ENCODE measurements around the gene KIAA1217. TPM values are rescaled to one million over a fixed set of nuclear protein-coding genes. Genes with fewer than 3 reads are reported as not detected.

The KIAA1217 gene
- total RNA-seq = 18.0 TPM
- polyA plus RNA-seq = 6.2 TPM

DNA sequence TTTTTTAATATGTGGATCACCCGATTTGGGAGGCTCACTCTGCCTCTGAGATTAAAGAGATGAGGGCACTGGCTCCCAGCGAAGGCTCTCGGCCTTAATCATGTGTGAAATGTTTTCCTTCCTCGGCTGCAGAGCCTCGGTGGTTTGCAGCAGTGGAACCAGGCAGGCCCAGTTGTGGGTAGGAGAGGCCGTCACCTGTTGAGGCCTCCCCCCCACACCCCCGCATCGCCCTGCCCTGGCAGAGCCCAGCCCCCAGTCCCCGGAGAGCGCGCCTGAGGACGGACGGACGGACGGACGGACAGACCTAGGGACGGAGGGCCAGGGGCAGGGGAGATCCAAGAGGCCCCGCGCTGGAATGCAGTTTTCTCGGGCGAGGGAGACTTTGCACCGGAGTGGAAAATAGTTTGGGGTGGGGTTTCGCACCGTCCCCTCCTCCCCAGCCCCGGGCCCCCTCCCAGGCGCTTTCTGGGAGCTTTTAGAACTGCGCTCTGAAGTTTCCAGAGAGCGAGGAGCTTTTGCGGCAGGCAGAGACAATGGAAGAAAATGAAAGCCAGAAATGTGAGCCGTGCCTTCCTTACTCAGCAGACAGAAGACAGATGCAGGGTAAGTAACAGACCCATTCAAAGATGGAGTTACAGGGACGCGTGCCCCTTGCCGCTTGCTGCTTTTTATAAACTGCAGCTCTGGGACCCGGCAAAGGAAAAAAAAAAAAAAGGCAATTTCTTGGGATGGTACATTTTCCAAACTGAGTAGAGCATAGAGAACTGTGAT is at the start of gene KIAA1217:
TSS of gene KIAA1217 (plus strand) at position 478 of the 771 bp plus-strand sequence. CDS start at position 534, 56 bp downstream.
- no peaks in the 10 kb centered on the region for H3K36me3 ChIP-seq (ENCODE audit: insufficient read depth)
- peak within 1 kb of the TSS; percentile 43 for H3K4me3 ChIP-seq (ENCODE audit: low read depth, low read length)
- no peak for DNase-seq (ENCODE audit: extremely low spot score)
- peak within 1 kb of the TSS; percentile 84 for H3K27ac ChIP-seq (ENCODE audit: low read depth)
- 1% methylated on average over 34 of the region's 34 CpGs for WGBS
- H3K4me1 ChIP-seq (ENCODE audit: insufficient read depth) = no peaks in the 10 kb centered on the region

GRCh38 chr10:24162206-24162985 is 46.5 kb upstream of the KIAA1217 start:
- H3K4me1 ChIP-seq (ENCODE audit: insufficient read depth) = no peaks in the 10 kb centered on the region
- DNase-seq (ENCODE audit: extremely low spot score) = no peak
- no peak overlapping the region for H3K27ac ChIP-seq (ENCODE audit: low read depth)
- no peak overlapping the region for H3K4me3 ChIP-seq (ENCODE audit: low read depth, low read length)
- no peaks in the 10 kb centered on the region for H3K36me3 ChIP-seq (ENCODE audit: insufficient read depth)
- WGBS = 57% methylated on average over 4 of the region's 4 CpGs

GRCh38 chr10:24163485-24163884 is 45.5 kb upstream of the KIAA1217 start:
- 97% methylated on average over 2 of the region's 2 CpGs for WGBS
- no peaks in the 10 kb centered on the region for H3K36me3 ChIP-seq (ENCODE audit: insufficient read depth)
- no peak overlapping the region for H3K27ac ChIP-seq (ENCODE audit: low read depth)
- DNase-seq (ENCODE audit: extremely low spot score) = no peak
- H3K4me3 ChIP-seq (ENCODE audit: low read depth, low read length) = no peak overlapping the region
- H3K4me1 ChIP-seq (ENCODE audit: insufficient read depth) = no peaks in the 10 kb centered on the region

DNA sequence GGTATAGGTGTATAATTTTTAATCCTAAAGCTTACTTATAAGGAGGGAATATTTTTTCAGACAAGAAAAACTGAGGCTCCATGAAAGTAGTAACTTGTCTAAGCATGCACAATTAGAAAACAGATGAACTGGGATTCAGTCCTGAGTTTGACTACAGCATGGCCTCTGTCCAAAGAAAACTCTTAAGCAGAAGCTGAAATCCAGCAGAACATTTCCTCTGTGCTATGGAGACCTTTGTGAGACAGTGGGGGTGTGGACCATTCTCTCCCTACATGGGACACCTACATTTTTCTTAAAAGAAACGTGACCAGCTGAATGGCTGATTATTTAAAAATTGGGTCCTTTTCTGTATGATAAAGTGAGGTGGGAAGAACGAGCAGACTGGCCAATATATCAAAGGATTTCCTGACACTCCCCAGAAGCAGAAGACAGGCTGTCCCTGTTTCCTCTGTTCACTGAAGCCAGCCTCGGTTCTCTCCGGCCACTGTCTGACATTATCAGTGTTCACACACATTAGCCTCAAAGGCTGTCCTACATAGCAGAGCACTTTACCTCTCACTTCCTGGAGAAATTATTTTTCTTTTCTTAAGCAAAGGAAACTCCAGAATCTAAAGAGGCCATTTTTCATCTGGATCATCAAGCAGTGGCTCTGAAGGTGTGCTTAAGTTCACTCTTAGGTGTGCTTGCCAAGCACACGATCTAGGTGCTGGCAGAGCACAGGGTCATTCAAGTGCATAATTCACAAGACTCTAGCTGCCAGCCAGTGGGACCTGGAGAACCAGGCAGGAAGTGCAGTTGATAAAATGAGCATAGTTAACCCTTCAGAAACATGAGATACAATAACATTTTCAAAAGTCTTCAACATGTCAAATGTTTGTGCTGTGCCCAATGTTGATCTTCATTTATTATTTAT is 40.4 kb upstream of the KIAA1217 start:
- no peak overlapping the region for H3K4me3 ChIP-seq (ENCODE audit: low read depth, low read length)
- 26% methylated on average over 5 of the region's 5 CpGs for WGBS
- H3K4me1 ChIP-seq (ENCODE audit: insufficient read depth) = no peaks in the 10 kb centered on the region
- H3K27ac ChIP-seq (ENCODE audit: low read depth) = no peak overlapping the region
- DNase-seq (ENCODE audit: extremely low spot score) = no peak
- H3K36me3 ChIP-seq (ENCODE audit: insufficient read depth) = no peaks in the 10 kb centered on the region

DNA sequence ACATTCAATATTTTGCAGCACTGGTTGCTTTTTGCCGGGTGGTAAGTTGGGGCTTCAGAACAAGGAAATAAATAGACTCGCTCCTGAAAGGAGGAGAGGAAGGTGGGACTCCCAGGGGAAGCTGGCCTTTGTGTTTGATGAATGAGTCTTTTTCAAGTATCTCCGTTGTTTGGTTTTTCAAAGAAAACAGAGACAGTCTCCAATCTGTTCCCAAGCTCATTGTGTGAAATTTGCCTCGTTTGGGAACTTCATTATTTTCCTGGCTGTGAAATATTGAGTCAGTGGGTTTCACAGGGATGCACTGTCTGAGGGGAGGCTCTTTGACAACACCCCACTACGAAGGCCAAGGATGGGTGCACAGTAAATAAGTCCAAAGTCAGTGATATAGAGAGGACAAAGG is 38.7 kb upstream of the KIAA1217 start:
- Histone ChIP-seq H3K27ac (ENCODE audit: low read depth) (no peak overlapping the region), H3K4me3 (ENCODE audit: low read depth, low read length) (no peak overlapping the region), H3K4me1 (ENCODE audit: insufficient read depth) (no peaks in the 10 kb centered on the region), H3K36me3 (ENCODE audit: insufficient read depth) (no peaks in the 10 kb centered on the region)
- DNase-seq (ENCODE audit: extremely low spot score) = no peak
- 77% methylated on average over 5 of the region's 5 CpGs for WGBS

DNA sequence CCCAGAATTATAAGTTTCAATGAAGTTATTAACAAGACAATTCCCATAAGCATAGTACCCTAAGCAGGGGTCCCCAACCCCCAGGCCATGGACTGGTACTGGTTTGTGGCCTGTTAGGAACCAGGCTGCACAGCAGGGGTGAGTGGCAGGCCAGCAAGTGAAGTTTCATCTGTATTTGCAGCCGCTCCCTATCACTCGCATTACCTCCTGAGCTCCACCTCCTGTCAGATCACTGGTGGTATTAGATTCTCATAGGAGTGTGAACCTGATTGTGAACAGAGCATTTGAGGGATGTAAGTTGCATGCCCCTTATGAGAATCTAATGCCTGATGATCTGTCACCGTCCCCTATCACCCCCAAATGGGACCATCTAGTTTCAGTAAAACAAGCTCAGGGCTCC is 36.0 kb upstream of the KIAA1217 start:
- WGBS = 93% methylated on average over 3 of the region's 3 CpGs
- Histone ChIP-seq H3K27ac (ENCODE audit: low read depth) (no peak overlapping the region), H3K4me1 (ENCODE audit: insufficient read depth) (no peaks in the 10 kb centered on the region), H3K4me3 (ENCODE audit: low read depth, low read length) (no peak overlapping the region), H3K36me3 (ENCODE audit: insufficient read depth) (no peaks in the 10 kb centered on the region)
- DNase-seq (ENCODE audit: extremely low spot score) = no peak

- no peak for DNase-seq (ENCODE audit: extremely low spot score)
- 83% methylated on average over 2 of the region's 2 CpGs for WGBS
- H3K4me3 ChIP-seq (ENCODE audit: low read depth, low read length) = no peak overlapping the region
Observed at GRCh38 chr10:24174014-24174413, 34.9 kb upstream of the KIAA1217 start.

GRCh38 chr10:24176658-24177057 is 32.3 kb upstream of the KIAA1217 start:
- Histone ChIP-seq H3K27ac (ENCODE audit: low read depth) (no peak overlapping the region), H3K4me1 (ENCODE audit: insufficient read depth) (no peaks in the 10 kb centered on the region), H3K4me3 (ENCODE audit: low read depth, low read length) (no peak overlapping the region), H3K36me3 (ENCODE audit: insufficient read depth) (no peaks in the 10 kb centered on the region)
- DNase-seq (ENCODE audit: extremely low spot score) = no peak
- WGBS = 95% methylated on average over 19 of the region's 19 CpGs

More at GRCh38 chr10:24174014-24174413, 34.9 kb upstream of the KIAA1217 start:
- Histone ChIP-seq H3K36me3 (ENCODE audit: insufficient read depth) (no peaks in the 10 kb centered on the region), H3K4me1 (ENCODE audit: insufficient read depth) (no peaks in the 10 kb centered on the region), H3K27ac (ENCODE audit: low read depth) (no peak overlapping the region)

DNA sequence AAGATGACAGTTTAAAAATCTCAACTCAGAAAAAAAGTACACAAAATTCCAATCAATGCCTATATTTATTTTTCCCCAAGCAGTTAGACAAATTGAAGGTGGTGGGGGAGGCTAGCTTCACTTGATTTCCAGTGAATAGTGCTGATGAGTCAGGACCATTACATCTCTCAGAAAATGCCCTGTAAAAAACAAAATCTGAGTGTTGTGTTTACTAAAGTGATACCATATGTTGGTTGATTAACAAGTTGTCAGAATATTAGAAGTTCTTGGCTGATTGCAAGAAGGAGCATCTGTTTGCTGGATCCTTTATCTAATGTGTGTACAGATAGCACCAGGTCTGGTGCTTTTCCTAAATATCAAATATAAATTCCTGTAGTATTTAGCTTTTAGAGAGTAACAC is 31.3 kb upstream of the KIAA1217 start:
- Histone ChIP-seq H3K4me1 (ENCODE audit: insufficient read depth) (no peaks in the 10 kb centered on the region), H3K36me3 (ENCODE audit: insufficient read depth) (no peaks in the 10 kb centered on the region), H3K27ac (ENCODE audit: low read depth) (no peak overlapping the region), H3K4me3 (ENCODE audit: low read depth, low read length) (no peak overlapping the region)
- DNase-seq (ENCODE audit: extremely low spot score) = no peak

DNA sequence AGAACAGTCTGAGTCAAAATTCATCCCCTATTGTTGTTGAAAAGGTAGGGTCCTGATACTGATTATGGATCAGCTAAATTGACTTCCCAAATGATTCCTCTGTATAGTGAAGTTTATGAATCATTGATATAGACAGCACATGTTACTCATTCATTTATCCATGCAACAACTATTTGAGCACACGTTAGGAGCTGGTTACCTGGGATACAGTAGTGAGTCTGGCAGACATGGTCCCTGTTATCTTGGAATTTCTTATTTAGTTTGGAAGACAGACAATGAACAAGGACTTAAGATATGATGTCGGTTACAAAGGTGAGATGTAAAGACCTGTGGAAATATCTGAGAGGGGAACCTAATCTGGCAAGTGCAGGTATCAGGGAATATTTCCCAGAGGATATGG is 28.0 kb upstream of the KIAA1217 start:
- WGBS = 65% methylated on average over 2 of the region's 2 CpGs
- H3K4me3 ChIP-seq (ENCODE audit: low read depth, low read length) = no peak overlapping the region

DNA sequence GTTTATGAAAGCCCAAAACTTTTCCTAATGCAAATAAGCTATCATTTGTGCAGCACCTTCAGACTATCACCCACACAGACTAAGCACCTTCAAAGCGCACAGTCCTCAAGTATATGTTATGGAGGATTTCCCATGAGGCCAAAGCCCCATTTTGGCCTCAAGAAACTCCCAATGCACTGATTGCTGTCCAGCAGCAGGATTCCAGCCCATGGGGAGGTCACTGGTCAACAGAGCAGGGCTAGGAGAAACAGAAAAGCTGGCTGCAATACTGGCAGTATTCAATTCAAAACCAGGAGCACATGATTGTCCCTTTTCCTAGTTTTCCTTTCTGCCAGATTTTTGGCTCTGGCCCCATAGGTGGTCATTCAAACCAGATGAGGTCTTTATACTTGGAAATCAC is 24.5 kb upstream of the KIAA1217 start:
- no peak overlapping the region for H3K27ac ChIP-seq (ENCODE audit: low read depth)
- H3K4me1 ChIP-seq (ENCODE audit: insufficient read depth) = no peaks in the 10 kb centered on the region
- no peak overlapping the region for H3K4me3 ChIP-seq (ENCODE audit: low read depth, low read length)
- DNase-seq (ENCODE audit: extremely low spot score) = no peak
- WGBS = 68% methylated on average over 1 of the region's 1 CpG
- H3K36me3 ChIP-seq (ENCODE audit: insufficient read depth) = no peaks in the 10 kb centered on the region

More for the DNA sequence above, 28.0 kb upstream of the KIAA1217 start:
- no peak for DNase-seq (ENCODE audit: extremely low spot score)
- Histone ChIP-seq H3K4me1 (ENCODE audit: insufficient read depth) (no peaks in the 10 kb centered on the region), H3K36me3 (ENCODE audit: insufficient read depth) (no peaks in the 10 kb centered on the region), H3K27ac (ENCODE audit: low read depth) (no peak overlapping the region)

GRCh38 chr10:24193330-24193729 is 15.6 kb upstream of the KIAA1217 start:
- DNase-seq (ENCODE audit: extremely low spot score) = no peak
- WGBS = 59% methylated on average over 5 of the region's 5 CpGs
- H3K4me3 ChIP-seq (ENCODE audit: low read depth, low read length) = no peak overlapping the region

DNA sequence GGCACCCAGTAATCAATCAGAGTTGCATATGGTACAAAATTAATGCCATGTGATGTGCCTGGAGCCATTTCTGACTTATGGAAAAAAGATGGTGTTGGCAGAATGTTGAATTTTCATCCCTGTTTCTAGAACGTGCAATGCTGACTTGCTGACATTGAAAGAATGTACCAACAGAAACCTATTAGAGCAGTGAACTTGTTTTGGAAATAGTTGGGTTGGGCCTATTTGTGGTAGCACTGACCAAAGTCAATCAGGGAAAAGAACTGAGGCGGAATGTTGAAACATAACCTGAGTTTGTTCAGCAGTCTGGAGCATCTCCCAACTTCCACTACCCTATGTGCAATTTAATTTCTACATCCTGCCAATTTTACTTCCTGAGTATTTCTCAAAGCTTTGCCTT is 11.7 kb upstream of the KIAA1217 start:
- Histone ChIP-seq H3K4me1 (ENCODE audit: insufficient read depth) (no peaks in the 10 kb centered on the region), H3K4me3 (ENCODE audit: low read depth, low read length) (no peak overlapping the region), H3K27ac (ENCODE audit: low read depth) (no peak overlapping the region), H3K36me3 (ENCODE audit: insufficient read depth) (no peaks in the 10 kb centered on the region)
- 79% methylated on average over 2 of the region's 2 CpGs for WGBS
- no peak for DNase-seq (ENCODE audit: extremely low spot score)

More at GRCh38 chr10:24193330-24193729, 15.6 kb upstream of the KIAA1217 start:
- H3K27ac ChIP-seq (ENCODE audit: low read depth) = no peak overlapping the region
- H3K36me3 ChIP-seq (ENCODE audit: insufficient read depth) = no peaks in the 10 kb centered on the region
- no peaks in the 10 kb centered on the region for H3K4me1 ChIP-seq (ENCODE audit: insufficient read depth)
